Adrenal gland (tissue), 12 donors: Measurements from ENCODE around the gene ARHGAP36. TPM values are rescaled to one million over a fixed set of nuclear protein-coding genes. Genes with fewer than 3 reads are reported as not detected.

Experiments
- DNase-seq, 7 donors: peaks; one replicate each; pipeline ENCODE4 v3.0.0-alpha.2; 2019 to 2020
- H3K27ac ChIP-seq, 5 donors: fragments of 200-600 bp; sonication (generic) in 4 of 5; 1 replicate in 3 of 5; 2 replicates in 2 of 5; pipeline versions ENCODE4 v1.5.1 to v1.8.0; 2016 to 2020; ENCODE audit warnings: mild to moderate bottlenecking in 1 of 5
- H3K27me3 ChIP-seq: fragments of 200-600 bp; 2 replicates; pipeline ENCODE4 v1.8.0; 2021
- H3K36me3 ChIP-seq, 2 donors: fragments of 200-600 bp; replicated peaks in 1 of 2; 1 replicate in 1 of 2; 2 replicates in 1 of 2; pipeline versions ENCODE4 v1.5.1 to v1.8.0; 2018 to 2022
- H3K4me1 ChIP-seq, 2 donors: fragments of 200-600 bp; replicated peaks in 1 of 2; 1 replicate in 1 of 2; 2 replicates in 1 of 2; pipeline versions ENCODE4 v1.5.1 to v1.8.0; 2018 to 2021
- H3K4me3 ChIP-seq, 4 donors: fragments of 200-600 bp; sonication (generic) in 3 of 4; one replicate each; pipeline ENCODE4 v1.5.1; 2016 to 2018
- H3K9me3 ChIP-seq, 3 donors: fragments of 200-600 bp; sonication (generic) in 1 of 3; replicated peaks in 1 of 3; 1 replicate in 2 of 3; 2 replicates in 1 of 3; pipeline versions ENCODE4 v1.5.1 to v1.8.0; 2016 to 2021
- POLR2A ChIP-seq, 2 donors: fragments of 450-650 bp; IDR thresholded peaks; one replicate each; pipeline ENCODE4 v1.6.1; 2017; ENCODE audit warnings: antibody characterized with exemption in 2 of 2, mild to moderate bottlenecking in 2 of 2, moderate library complexity in 1 of 2
- WGBS, 4 donors: extraction: QIAGEN DNeasy Blood & Tissue Kit in 2 of 4; methylation state at CpG; one replicate each; pipeline versions ENCODE4 v1.1.5 to v1.1.7; 2013 to 2017; 5-methylcytosine and 5-hydroxymethylcytosine counted together
- intact Hi-C, 2 donors: fragments of 100-400 bp; cut with DNase I; formaldehyde crosslinking; loops; one replicate each; pipeline versions ENCODE4 v1.14.1 to v1.15.0; 2022 to 2023
- polyA plus RNA-seq, 3 donors: library from polyadenylated mRNA; stranded (reverse); fragments of 200-250 nt in 2 of 3; fragments of 350-450 nt in 1 of 3; fragmentation: Illumina TruSeq in 1 of 3; extraction: RNeasy Lipid Tissue Mini Kit (QIAGEN cat#74804) in 1 of 3; gene quantifications; one replicate each; pipeline ENCODE4 v1.2.3, GENCODE V29; 2013 to 2014
- total RNA-seq, 9 donors: library from RNA; depleted of rRNA in 4 of 9; stranded (reverse); fragments of >200 nt in 4 of 9; fragments of 120-200 nt in 1 of 9; fragmentation: NEBNext Ultra II Directional in 1 of 9; extraction: Animal tissue kit (Norgen Biotek cat#: 25700) in 1 of 9; gene quantifications; one replicate each; pipeline versions ENCODE4 v1.1.0 to v1.2.4, GENCODE V29; 2013 to 2023
- TF ChIP-seq, protein P1 (sequence below), 6 experiments: fragments of 450-650 bp in 4 of 6; fragments of 200-600 bp in 2 of 6; sonication (generic) in 1 of 6; IDR thresholded peaks; 1 replicate in 5 of 6; 2 replicates in 1 of 6; pipeline versions ENCODE4 v1.5.1 to v1.8.0; 2016 to 2021; ENCODE audit warnings: antibody characterized with exemption in 6 of 6, mild to moderate bottlenecking in 2 of 6, moderate library complexity in 1 of 6
- donor health status: healthy with polysubstance abuse.
- donor health status: Bipolar disorder and iron deficiency.
- donor health status: DM: yes; HTN: yes; CAD: no.
- donor health status: DM: no; HTN: no; CAD: no.
- donor health status: DM: no; HTN: no; CAD: no.
- donor health status: DM: yes; HTN: yes; CAD: no.

Gene ARHGAP36
- total and polyA plus RNA-seq, 12 donors, result 0.12 to 317 (median 13.6) TPM; not detected in 1

- no peak for TF ChIP-seq POLR2A (IDR thresholded peaks at IDR 0.05)
- TF ChIP-seq, protein P1, sequence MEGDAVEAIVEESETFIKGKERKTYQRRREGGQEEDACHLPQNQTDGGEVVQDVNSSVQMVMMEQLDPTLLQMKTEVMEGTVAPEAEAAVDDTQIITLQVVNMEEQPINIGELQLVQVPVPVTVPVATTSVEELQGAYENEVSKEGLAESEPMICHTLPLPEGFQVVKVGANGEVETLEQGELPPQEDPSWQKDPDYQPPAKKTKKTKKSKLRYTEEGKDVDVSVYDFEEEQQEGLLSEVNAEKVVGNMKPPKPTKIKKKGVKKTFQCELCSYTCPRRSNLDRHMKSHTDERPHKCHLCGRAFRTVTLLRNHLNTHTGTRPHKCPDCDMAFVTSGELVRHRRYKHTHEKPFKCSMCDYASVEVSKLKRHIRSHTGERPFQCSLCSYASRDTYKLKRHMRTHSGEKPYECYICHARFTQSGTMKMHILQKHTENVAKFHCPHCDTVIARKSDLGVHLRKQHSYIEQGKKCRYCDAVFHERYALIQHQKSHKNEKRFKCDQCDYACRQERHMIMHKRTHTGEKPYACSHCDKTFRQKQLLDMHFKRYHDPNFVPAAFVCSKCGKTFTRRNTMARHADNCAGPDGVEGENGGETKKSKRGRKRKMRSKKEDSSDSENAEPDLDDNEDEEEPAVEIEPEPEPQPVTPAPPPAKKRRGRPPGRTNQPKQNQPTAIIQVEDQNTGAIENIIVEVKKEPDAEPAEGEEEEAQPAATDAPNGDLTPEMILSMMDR (IDR thresholded peaks at IDR 0.05), result no peak
- H3K4me1 ChIP-seq, result no peaks in the 10 kb centered on the region
- intact Hi-C loops, result no loop called here
- DNase-seq, result no peak
- peaks cover 35% of the 10 kb centered on the region for H3K27me3 ChIP-seq
- no peak overlapping the region for H3K4me3 ChIP-seq
- H3K36me3 ChIP-seq, result no peaks in the 10 kb centered on the region
- H3K9me3 ChIP-seq, result no peaks in the 10 kb centered on the region
- WGBS, 4 donors, result 70 to 94% (median 82%) methylated on average over 2 to 6 of the region's 6 CpGs
- H3K27ac ChIP-seq, result no peak overlapping the region
These were observed 3.2 kb downstream of the ARHGAP36 start for GRCh38 chrX:131061306-131061705.

DNA sequence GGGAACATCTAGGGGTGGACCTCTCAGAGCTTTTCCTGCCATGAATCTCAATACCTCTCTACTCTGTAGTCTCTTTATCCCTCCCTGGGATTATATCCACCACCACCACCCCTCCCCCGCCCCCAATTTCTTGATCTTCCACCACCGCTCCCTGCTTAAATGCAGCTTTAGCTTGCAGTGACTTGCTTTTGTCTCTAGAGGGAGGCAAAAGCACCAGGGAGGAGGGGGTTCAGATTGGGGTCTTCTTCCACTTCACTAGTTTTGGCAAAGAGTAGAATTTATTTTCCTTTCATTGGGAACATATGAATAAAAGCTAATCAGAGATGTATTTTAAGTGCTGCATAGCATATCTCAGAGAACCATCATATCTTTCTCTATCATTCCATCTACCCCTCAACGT is 5.5 kb downstream of the ARHGAP36 start:
- H3K27ac ChIP-seq, result no peak overlapping the region
- no peak for DNase-seq
- 14 to 51% (median 37%) methylated on average over 3 of the region's 3 CpGs for WGBS, 4 donors
- no peaks in the 10 kb centered on the region for H3K9me3 ChIP-seq
- peaks cover 45% of the 10 kb centered on the region for H3K27me3 ChIP-seq
- intact Hi-C loops, result no loop called here
- TF ChIP-seq POLR2A (IDR thresholded peaks at IDR 0.05), result no peak
- TF ChIP-seq, protein P1 (IDR thresholded peaks at IDR 0.05), result no peak
- no peaks in the 10 kb centered on the region for H3K4me1 ChIP-seq
- H3K4me3 ChIP-seq, result no peak overlapping the region
- no peaks in the 10 kb centered on the region for H3K36me3 ChIP-seq

GRCh38 chrX:131066237-131066636 is 8.1 kb downstream of the ARHGAP36 start:
- Histone ChIP-seq H3K9me3 (no peaks in the 10 kb centered on the region), H3K4me1 (no peaks in the 10 kb centered on the region), H3K27me3 (peaks cover 52% of the 10 kb centered on the region), H3K27ac (no peak overlapping the region), H3K36me3 (no peaks in the 10 kb centered on the region), H3K4me3 (no peak overlapping the region)
- TF ChIP-seq, protein P1 (IDR thresholded peaks at IDR 0.05), result no peak
- no peak for TF ChIP-seq POLR2A (IDR thresholded peaks at IDR 0.05)
- DNase-seq, result no peak
- intact Hi-C loops, result no loop called here
- 49 to 72% (median 63%) methylated on average over 3 of the region's 3 CpGs for WGBS, 4 donors

DNA sequence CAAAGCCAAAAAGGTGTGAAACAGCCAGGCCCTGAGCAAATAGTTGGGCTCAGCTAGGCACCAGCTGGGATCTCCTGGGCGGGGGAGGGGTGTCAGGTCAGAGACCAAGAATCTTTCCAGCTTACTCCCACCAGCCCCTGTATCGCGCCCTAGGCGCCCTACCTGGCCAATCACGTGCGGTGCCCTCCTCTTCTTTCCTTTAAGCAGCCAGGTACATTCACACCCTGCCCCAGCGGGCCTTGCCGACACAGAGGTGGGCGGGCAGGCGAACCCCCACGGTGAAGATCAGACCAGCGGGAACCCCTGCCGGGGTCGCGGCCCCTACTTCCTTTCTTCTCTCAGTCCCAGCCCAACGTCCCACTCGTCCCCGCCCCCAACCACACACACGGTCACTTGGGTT is 9.1 kb downstream of the ARHGAP36 start:
- TF ChIP-seq, protein P1 (IDR thresholded peaks at IDR 0.05), result no peak
- no peak for TF ChIP-seq POLR2A (IDR thresholded peaks at IDR 0.05)
- no peak overlapping the region for H3K27ac ChIP-seq
- H3K27me3 ChIP-seq, result peaks cover 46% of the 10 kb centered on the region
- no peaks in the 10 kb centered on the region for H3K36me3 ChIP-seq
- no peak for DNase-seq
- H3K4me3 ChIP-seq, result no peak overlapping the region
- no peaks in the 10 kb centered on the region for H3K9me3 ChIP-seq
- intact Hi-C loops, result no loop called here
- no peaks in the 10 kb centered on the region for H3K4me1 ChIP-seq
- WGBS, 4 donors, result 32 to 45% (median 36%) methylated on average over 19 of the region's 19 CpGs
